NB4 (cell line): ENCODE data around the gene LAMA3.
"Not testable (repeated sequence)": the region's sequence is repeated elsewhere in the genome, so short reads cannot be mapped to it uniquely, and the experiment has no call there.

Experiments
- DNase-seq: peaks from one replicate; pipeline ENCODE4 v3.0.0; 2010; ENCODE audit warnings: low read depth
- H3K4me3 ChIP-seq: one replicate; pipeline ENCODE4 v1.5.1; 2011; ENCODE audit warnings: mild to moderate bottlenecking, low read depth, low read length, moderate library complexity
- CTCF ChIP-seq: IDR thresholded peaks from one replicate; pipeline ENCODE4 v1.5.1; 2012; ENCODE audit warnings: low read depth, low read length
- MAX ChIP-seq: IDR thresholded peaks from 2 replicates; pipeline ENCODE4 v1.6.1; 2011; ENCODE audit warnings: low read depth, low read length
- MYC ChIP-seq: IDR thresholded peaks from 2 replicates; pipeline ENCODE4 v1.6.1; 2011; ENCODE audit warnings: low read depth, low read length
- POLR2A ChIP-seq: IDR thresholded peaks from 2 replicates; pipeline ENCODE4 v1.6.1; 2011; ENCODE audit warnings: mild to moderate bottlenecking; ENCODE audit not compliant: insufficient read length; ENCODE audit errors: extremely low read depth

LAMA3 gene

GRCh38 chr18:23731861-23732260, 42.6 kb downstream of the LAMA3 start:
- no peak overlapping the region for H3K4me3 ChIP-seq
- TF ChIP-seq MAX (no peak), POLR2A (no peak), CTCF (no peak), MYC (no peak)
- no peak for DNase-seq

DNA sequence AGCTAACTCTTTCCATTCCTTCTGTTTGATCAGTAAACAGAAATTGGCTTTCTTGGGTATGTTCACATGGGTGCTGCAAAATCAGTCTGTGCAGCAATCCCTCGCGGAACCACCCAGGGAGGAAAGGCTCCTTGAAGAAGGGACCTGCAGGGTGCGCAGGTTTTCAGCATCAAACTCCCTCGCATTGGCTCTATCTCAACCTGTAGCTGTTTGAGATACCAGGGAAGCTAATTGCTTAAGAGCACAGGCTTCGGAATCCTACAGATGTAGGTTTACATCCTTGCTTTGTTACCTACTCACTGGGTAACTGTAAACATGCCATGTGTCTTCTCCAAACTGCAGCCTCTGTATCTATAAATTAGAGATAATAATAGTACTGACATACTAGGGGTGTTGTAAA, 43.2 kb downstream of the LAMA3 start:
- no peak for DNase-seq
- TF ChIP-seq MYC (no peak), POLR2A (no peak), CTCF (no peak)

GRCh38 chr18:23733265-23733664, 44.0 kb downstream of the LAMA3 start:
- H3K4me3 ChIP-seq, DNase-seq: not testable (repeated sequence)

More for the DNA sequence above, 43.2 kb downstream of the LAMA3 start:
- H3K4me3 ChIP-seq, result no peak overlapping the region

DNA sequence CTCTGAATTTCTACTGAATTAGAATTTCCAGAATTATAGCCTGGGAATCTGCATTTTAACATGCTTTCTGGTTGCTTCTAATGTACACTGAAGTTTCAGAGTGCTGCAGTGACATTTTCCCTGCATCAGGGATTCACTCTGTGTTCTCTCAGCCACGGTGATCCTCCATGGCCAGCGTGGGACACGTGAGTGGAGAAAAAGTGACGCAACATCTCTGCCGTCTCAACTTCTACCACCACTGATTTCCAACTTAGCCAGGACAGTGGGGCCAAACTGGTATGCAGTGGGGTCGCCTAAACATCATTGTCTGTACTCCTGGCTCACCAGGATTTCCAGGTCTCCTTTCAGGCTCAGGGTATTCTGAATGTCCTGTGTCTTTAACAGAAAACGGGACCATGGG, 44.6 kb downstream of the LAMA3 start:
- no peak for TF ChIP-seq CTCF
- no peak for TF ChIP-seq MYC
- TF ChIP-seq MAX, result no peak
- TF ChIP-seq POLR2A, result no peak
- H3K4me3 ChIP-seq, result no peak overlapping the region
- DNase-seq, result no peak

DNA sequence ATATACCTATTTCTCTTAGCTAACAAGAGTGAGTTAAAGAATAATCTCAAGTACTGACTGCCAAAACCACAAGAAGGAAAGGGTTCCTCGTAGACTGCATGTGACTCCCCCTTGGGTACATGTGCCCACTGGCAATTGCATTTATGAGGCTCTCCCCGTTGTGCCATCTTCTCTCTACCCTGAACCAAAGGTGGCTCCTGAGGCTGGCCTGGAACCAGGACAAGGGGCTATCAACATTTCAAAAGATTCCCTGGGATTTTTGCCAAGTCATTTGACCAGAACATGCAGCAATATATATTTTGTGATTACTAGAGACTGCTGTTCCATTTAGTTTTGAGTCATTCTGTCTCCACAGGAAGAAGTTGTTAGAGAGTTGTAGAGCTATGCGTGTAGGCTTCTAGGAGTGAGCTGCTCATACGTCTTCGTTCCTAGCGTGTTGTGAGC, 45.8 kb downstream of the LAMA3 start:
- no peak for TF ChIP-seq POLR2A
- TF ChIP-seq MAX, result no peak
- no peak for TF ChIP-seq CTCF
- no peak for TF ChIP-seq MYC
- DNase-seq, result no peak
- H3K4me3 ChIP-seq, result no peak overlapping the region

DNA sequence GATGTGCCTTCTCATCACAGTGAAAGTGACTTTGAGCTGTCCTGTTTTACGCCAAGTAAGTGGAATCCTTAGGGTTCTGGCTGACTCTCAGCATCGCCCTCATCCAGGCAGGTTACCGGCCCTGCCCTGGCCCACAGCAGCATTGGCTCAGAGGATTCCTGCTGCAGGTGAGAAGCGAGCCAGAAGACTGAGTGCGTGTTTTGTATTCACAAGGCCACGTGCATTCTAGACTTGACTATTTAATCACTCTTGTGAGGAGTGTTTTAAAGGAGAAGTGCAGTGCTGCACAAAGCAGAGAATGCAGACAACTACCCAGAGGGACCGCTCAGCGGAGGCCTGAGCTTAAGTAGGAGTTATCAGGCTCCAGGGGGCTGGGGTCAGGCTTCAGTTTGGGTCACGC, 48.3 kb downstream of the LAMA3 start:
- DNase-seq, result no peak
- H3K4me3 ChIP-seq, result no peak overlapping the region
- TF ChIP-seq CTCF (no peak), POLR2A (no peak), MYC (no peak), MAX (no peak)
